ENCODE data around the gene IRF1. TPM values are rescaled to one million over a fixed set of nuclear protein-coding genes. Genes with fewer than 3 reads are reported as not detected.
"Not testable (repeated sequence)": the region's sequence is repeated elsewhere in the genome, so short reads cannot be mapped to it uniquely, and the experiment has no call there.

The IRF1 gene
- total and polyA plus RNA-seq, 7 donors = 15.3 to 169 (median 37.2) TPM

- intact Hi-C loops (cut with DNase I) = no loop called here
- no peak overlapping the region for H3K4me3 ChIP-seq
Observed at GRCh38 chr5:132444841-132445639, 45.5 kb downstream of the IRF1 start.

DNA sequence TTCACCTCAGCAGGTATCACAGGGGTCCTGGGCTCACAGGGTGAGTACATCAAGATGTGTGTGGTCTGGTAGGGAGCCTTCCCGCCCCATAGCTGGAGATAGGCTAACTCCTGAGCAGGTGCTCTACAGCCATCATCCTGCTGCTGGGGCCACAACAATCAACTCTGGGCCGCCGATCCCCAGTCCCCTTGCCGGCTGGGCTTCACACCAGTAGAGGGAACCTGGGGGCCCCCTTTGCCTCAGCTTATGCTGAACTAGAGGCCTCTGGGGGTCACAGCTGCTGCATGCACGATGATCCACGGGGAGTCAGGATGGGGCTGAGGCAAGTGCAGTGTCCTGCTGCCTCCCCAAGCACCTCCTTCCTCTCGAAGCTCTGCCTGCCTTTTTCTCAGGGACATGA lies 46.5 kb downstream of the IRF1 start:
- H3K9me3 ChIP-seq = no peaks in the 10 kb centered on the region
- no peak overlapping the region for H3K4me3 ChIP-seq
- H3K4me1 ChIP-seq = peaks cover 0 to 75% (median 64%) of the 10 kb centered on the region in 4 donors
- no peak for DNase-seq
- WGBS, 2 donors = 73 to 88% methylated on average over 7 of the region's 7 CpGs
- no peaks in the 10 kb centered on the region for H3K36me3 ChIP-seq
- peak overlapping the region in 1 of 4 donors; percentile 71 for H3K27ac ChIP-seq
- H3K27me3 ChIP-seq = no peaks in the 10 kb centered on the region
- TF ChIP-seq POLR2A (IDR thresholded peaks at IDR 0.05) = no peak
- TF ChIP-seq POLR2AphosphoS5 (IDR thresholded peaks at IDR 0.05) = no peak
- no peak for TF ChIP-seq CTCF (IDR thresholded peaks at IDR 0.05)
- TF ChIP-seq EP300 (IDR thresholded peaks at IDR 0.05) = no peak
- intact Hi-C loops (cut with DNase I) = no loop called here

More at GRCh38 chr5:132444841-132445639, 45.5 kb downstream of the IRF1 start:
- TF ChIP-seq POLR2A (IDR thresholded peaks at IDR 0.05) = no peak
- no peak for TF ChIP-seq POLR2AphosphoS5 (IDR thresholded peaks at IDR 0.05)
- TF ChIP-seq CTCF (IDR thresholded peaks at IDR 0.05) = no peak
- no peak for TF ChIP-seq EP300 (IDR thresholded peaks at IDR 0.05)
- 72 to 84% methylated on average over 5 of the region's 5 CpGs for WGBS, 2 donors
- Histone ChIP-seq H3K9me3 (no peaks in the 10 kb centered on the region), H3K27me3 (no peaks in the 10 kb centered on the region), H3K4me1 (peaks cover 0 to 65% (median 55%) of the 10 kb centered on the region in 4 donors), H3K27ac (peak overlapping the region; percentile 61 to 71 (median 66)), H3K36me3 (peaks cover 0 to 6% (median 0%) of the 10 kb centered on the region in 4 donors)
- DNase-seq = no peak

DNA sequence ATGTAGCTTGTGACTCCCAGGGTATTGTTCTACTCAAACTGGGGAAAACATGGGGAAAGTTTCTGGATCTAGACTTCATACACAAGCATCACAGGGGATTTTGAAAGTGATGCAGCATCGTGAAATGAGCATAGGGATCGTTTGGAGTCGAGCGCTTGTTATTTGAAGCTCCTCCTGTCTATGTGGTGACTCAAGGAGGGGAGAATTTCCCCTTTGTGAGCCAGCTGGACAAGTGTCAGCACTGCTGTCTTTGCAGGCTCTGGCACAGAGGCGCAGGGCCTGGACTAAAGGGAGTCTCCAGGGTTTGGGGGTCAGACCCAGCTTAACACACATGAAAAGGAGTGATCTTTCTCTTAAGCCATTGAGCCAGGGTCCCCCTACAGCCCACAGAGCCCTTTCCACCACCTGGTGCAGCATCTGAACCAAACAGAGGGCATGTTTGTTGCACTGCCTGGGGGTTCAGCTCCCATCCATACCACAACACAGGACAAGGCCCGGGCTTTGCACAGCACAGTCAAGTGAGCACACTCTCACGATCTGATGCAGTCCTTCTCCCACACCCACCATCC lies 51.0 kb downstream of the IRF1 start:
- intact Hi-C loops (cut with DNase I) = loop anchor here (5.0 kb wide), 1 partner anchor 33 kb away; no protein-coding TSS in a partner anchor
- Histone ChIP-seq H3K4me3 (no peak overlapping the region), H3K36me3 (no peaks in the 10 kb centered on the region), H3K27me3 (no peaks in the 10 kb centered on the region), H3K9me3 (no peaks in the 10 kb centered on the region), H3K4me1 (peaks cover 0 to 90% (median 81%) of the 10 kb centered on the region in 4 donors), H3K27ac (peak overlapping the region; percentile 77 to 87 (median 80))
- DNase-seq = peak; percentile 94
- 58 to 82% methylated on average over 7 of the region's 7 CpGs for whole genome bisulfite sequencing, 2 donors
- TF ChIP-seq POLR2AphosphoS5 (IDR thresholded peaks at IDR 0.05) = peak; percentile 38 to 69 (median 58)
- TF ChIP-seq POLR2A (IDR thresholded peaks at IDR 0.05) = no peak
- no peak for TF ChIP-seq EP300 (IDR thresholded peaks at IDR 0.05)

GRCh38 chr5:132438917-132439316 lies 51.7 kb downstream of the IRF1 start:
- Histone ChIP-seq H3K36me3 (no peaks in the 10 kb centered on the region), H3K27me3 (no peaks in the 10 kb centered on the region), H3K27ac (peak overlapping the region; percentile 77 to 87 (median 80)), H3K4me3 (no peak overlapping the region), H3K4me1 (peaks cover 0 to 91% (median 84%) of the 10 kb centered on the region in 4 donors), H3K9me3 (no peaks in the 10 kb centered on the region)
- TF ChIP-seq POLR2AphosphoS5 (IDR thresholded peaks at IDR 0.05) = no peak
- TF ChIP-seq CTCF (IDR thresholded peaks at IDR 0.05) = no peak
- TF ChIP-seq EP300 (IDR thresholded peaks at IDR 0.05) = no peak
- no peak for TF ChIP-seq POLR2A (IDR thresholded peaks at IDR 0.05)
- intact Hi-C loops (cut with DNase I) = loop anchor here (5.0 kb wide), 1 partner anchor 33 kb away; no protein-coding TSS in a partner anchor
- DNase-seq = no peak
- 77 to 85% methylated on average over 4 of the region's 4 CpGs for WGBS, 2 donors

DNA sequence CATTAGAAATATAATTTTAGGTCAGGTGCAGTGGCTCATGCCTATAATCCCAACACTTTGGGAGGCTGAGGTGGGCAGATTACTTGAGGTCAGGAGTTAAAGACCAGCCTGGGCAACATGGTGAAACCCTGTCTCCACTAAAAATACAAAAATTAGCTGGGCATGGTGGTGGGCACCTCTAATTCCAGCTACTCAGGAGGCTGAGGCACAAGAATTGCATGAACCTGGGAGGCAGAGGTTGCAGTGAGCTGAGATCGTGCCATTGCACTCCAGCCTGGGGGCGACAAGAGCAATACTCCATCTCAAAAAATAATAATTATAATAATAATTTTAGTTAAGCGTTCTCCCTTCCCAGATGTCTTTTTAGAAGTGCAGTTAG lies 52.3 kb downstream of the IRF1 start:
- H3K27me3 ChIP-seq, H3K36me3 ChIP-seq, H3K4me3 ChIP-seq, H3K9me3 ChIP-seq, DNase-seq: not testable (repeated sequence)
- intact Hi-C loops (cut with DNase I) = loop anchor here (5.0 kb wide), 1 partner anchor 34 kb away; no protein-coding TSS in a partner anchor
- peaks cover 0 to 95% (median 83%) of the 10 kb centered on the region in 4 donors for H3K4me1 ChIP-seq
- peak overlapping the region; percentile 77 to 87 (median 80) for H3K27ac ChIP-seq
- WGBS, 2 donors = 93 to 97% methylated on average over 3 of the region's 3 CpGs
